Measurements from ENCODE around the gene ZRANB1. TPM values are rescaled to one million over a fixed set of nuclear protein-coding genes. Genes with fewer than 3 reads are reported as not detected.

The ZRANB1 gene
- total and polyA plus RNA-seq, 10 of the 15 experiments (the other 5 are each of a cell fraction or from before 2014, with no cell fraction given): 1.7 to 11.8 (median 6.2) TPM

DNA sequence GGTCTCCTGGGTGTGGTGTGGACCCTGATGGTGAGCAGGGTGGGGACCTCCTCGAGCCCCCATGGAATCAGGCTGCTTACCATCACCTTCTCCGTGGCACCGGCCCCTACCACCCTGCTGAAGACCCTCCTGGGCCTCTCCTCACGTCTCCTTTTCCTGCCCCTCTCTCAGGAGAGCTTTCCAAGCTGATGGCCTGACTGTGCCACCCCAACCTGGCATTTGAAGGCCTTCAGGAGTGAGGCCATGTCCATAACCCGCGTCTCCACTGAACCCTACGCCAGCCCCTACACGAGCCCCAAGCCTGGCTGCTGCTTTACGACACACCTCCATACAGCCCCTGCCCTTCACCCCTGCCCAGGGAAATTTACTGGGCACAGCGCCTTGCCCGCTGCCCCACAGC lies 55.4 kb downstream of the ZRANB1 start:
- ChIA-PET POLR2A (no interaction called here), RAD21 (ENCODE audit: unreplicated experiment) (no interaction called here), CTCF (no interaction called here), SMC1A (ENCODE audit: uncharacterized antibody, unreplicated experiment) (no interaction called here)
- FAIRE-seq: no peak
- H2AFZ ChIP-seq (ENCODE audit: control insufficient read depth, low read depth, low read length): no peak overlapping the region
- in situ Hi-C loops (cut with MboI): no loop called here
- no peaks in the 10 kb centered on the region for H3K9me3 ChIP-seq (replicated peaks; ENCODE audit: control insufficient read depth, insufficient read depth, low read length)
- WGBS (ENCODE audit: insufficient coverage, insufficient replicate concordance, low lambda C conversion rate, missing lambda C conversion rate): 61% methylated on average over 11 of the region's 11 CpGs
- H3K27me3 ChIP-seq (replicated peaks in 1 of 2; ENCODE audit: control insufficient read depth in 2 of 2, insufficient read depth in 2 of 2, low read length in 1 of 2): no peaks in the 10 kb centered on the region
- H3K9ac ChIP-seq (ENCODE audit: control insufficient read depth, insufficient read depth, low read length): no peak overlapping the region
- H3K27ac ChIP-seq (ENCODE audit: control insufficient read depth, insufficient read depth): no peak overlapping the region
- no peak for ATAC-seq
- no peaks in the 10 kb centered on the region for H3K36me3 ChIP-seq (ENCODE audit: control insufficient read depth in 2 of 2, insufficient read depth in 2 of 2, low read length in 1 of 2)
- intact Hi-C loops (cut with micrococcal nuclease; ENCODE audit: unreplicated experiment): no loop called here
- TF ChIP-seq TCF12 (IDR thresholded peaks at IDR 0.05; ENCODE audit: low read depth, low read length) (no peak), POLR2AphosphoS2 (IDR thresholded peaks at IDR 0.05; ENCODE audit: low read depth, low read length) (no peak), REST (IDR thresholded peaks at IDR 0.05; ENCODE audit: low read depth, low read length) (no peak), SMC3 (IDR thresholded peaks at IDR 0.05; ENCODE audit: borderline replicate concordance, low read length) (no peak)
- no peaks in the 10 kb centered on the region; the same call in 1 of the 2 replicates for H3K4me1 ChIP-seq (ENCODE audit: control insufficient read depth, insufficient read depth, low read length)
- H3K4me2 ChIP-seq (ENCODE audit: control insufficient read depth, insufficient read depth): no peak overlapping the region
- no peaks in the 10 kb centered on the region for H4K20me1 ChIP-seq (ENCODE audit: control insufficient read depth, insufficient read depth)
- DNase-seq (ENCODE audit: low read depth, low spot score): no peak
- H3K4me3 ChIP-seq: no peak overlapping the region
- no TSS peak for BruUV-seq (replicated peaks)
- H3K79me2 ChIP-seq (ENCODE audit: control insufficient read depth, insufficient read depth, low read length): no peaks in the 10 kb centered on the region
